T-cell (primary cell): ENCODE measurements around the gene ZNF785. TPM values are rescaled to one million over a fixed set of nuclear protein-coding genes. Genes with fewer than 3 reads are reported as not detected.

ENCODE experiments used
- ATAC-seq, 4 experiments: fragments of 200-7000 bp in 3 of 4; fragments of 150-1000 bp in 1 of 4; cut with Tn5 transposase; replicated peaks in 1 of 4; 1 replicate in 3 of 4; 2 replicates in 1 of 4; pipeline ENCODE4 v1.10.0; 2021; ENCODE audit warnings: moderate library complexity in 3 of 4, mild to moderate bottlenecking in 2 of 4, moderate number of reproducible peaks in 1 of 4
- CTCF ChIA-PET, 2 donors: fragments of 300-600 bp; sonication (Branson Sonifier 250); formaldehyde crosslinking; loops; one replicate each; lab custom pipeline; 2022; ENCODE audit warnings: antibody characterized with exemption in 2 of 2; lab: Charles Lee
- POLR2A ChIA-PET, 2 donors: fragments of 300-600 bp; sonication (Branson Sonifier 250); formaldehyde crosslinking; loops; one replicate each; lab custom pipeline; 2022; ENCODE audit warnings: antibody characterized with exemption in 2 of 2; lab: Charles Lee
- DNase-seq, 35 experiments: peaks; one replicate each; pipeline versions ENCODE4 v3.0.0 to v3.0.0-alpha.2; 2013 to 2023
- H3K27ac ChIP-seq: one replicate; pipeline ENCODE4 v1.5.1; 2013; ENCODE audit warnings: low read length
- H3K27me3 ChIP-seq, 2 experiments: replicated peaks in 1 of 2; 1 replicate in 1 of 2; 2 replicates in 1 of 2; pipeline versions ENCODE4 v1.6.1 to v1.7.0; 2013; ENCODE audit warnings: low read length in 1 of 2, mixed read lengths in 1 of 2; ENCODE audit not compliant: control insufficient read depth in 2 of 2, insufficient read depth in 2 of 2; ENCODE audit errors: extremely low read depth in 1 of 2
- H3K36me3 ChIP-seq, 2 donors: 1 replicate in 1 of 2; 2 replicates in 1 of 2; pipeline versions ENCODE4 v1.6.1 to v1.7.0; 2013; ENCODE audit warnings: low read length in 1 of 2; ENCODE audit not compliant: control insufficient read depth in 2 of 2, insufficient read depth in 1 of 2; ENCODE audit errors: extremely low read depth in 1 of 2
- H3K4me1 ChIP-seq, 2 experiments: 1 replicate in 1 of 2; 2 replicates in 1 of 2; pipeline versions ENCODE4 v1.6.1 to v1.7.0; 2013; ENCODE audit warnings: low read length in 2 of 2, mixed read lengths in 1 of 2; ENCODE audit not compliant: insufficient read depth in 2 of 2, control insufficient read depth in 1 of 2; ENCODE audit errors: extremely low read depth in 1 of 2
- H3K4me3 ChIP-seq, 2 donors: 1 replicate in 1 of 2; 2 replicates in 1 of 2; pipeline versions ENCODE4 v1.5.1 to v1.7.0; 2013; ENCODE audit warnings: mild to moderate bottlenecking in 2 of 2, low read length in 1 of 2, moderate library complexity in 1 of 2; ENCODE audit not compliant: control insufficient read depth in 1 of 2; ENCODE audit errors: extremely low read depth in 1 of 2
- H3K9me3 ChIP-seq: 2 replicates; pipeline ENCODE4 v1.7.0; 2013
- H3K27ac Mint-ChIP-seq, 2 donors: one replicate each; pipeline ENCODE4 v1.8.0; 2020 to 2021; ENCODE audit warnings: mild to moderate bottlenecking in 2 of 2, mixed read lengths in 2 of 2
- H3K27me3 Mint-ChIP-seq, 2 donors: one replicate each; pipeline ENCODE4 v1.8.0; 2021 to 2022; ENCODE audit warnings: mixed read lengths in 2 of 2
- H3K36me3 Mint-ChIP-seq: one replicate; pipeline ENCODE4 v1.8.0; 2021; ENCODE audit warnings: mixed read lengths
- H3K4me1 Mint-ChIP-seq, 3 donors: one replicate each; pipeline ENCODE4 v1.8.0; 2020 to 2022; ENCODE audit warnings: mixed read lengths in 3 of 3, mild to moderate bottlenecking in 1 of 3
- H3K4me3 Mint-ChIP-seq, 3 donors: one replicate each; pipeline ENCODE4 v1.8.0; 2020 to 2022; ENCODE audit warnings: mild to moderate bottlenecking in 3 of 3, mixed read lengths in 3 of 3, moderate library complexity in 3 of 3
- H3K9me3 Mint-ChIP-seq, 3 donors: one replicate each; pipeline ENCODE4 v1.8.0; 2020 to 2022; ENCODE audit warnings: mixed read lengths in 3 of 3
- WGBS: methylation state at CpG from one replicate; pipeline ENCODE4 v1.1.5; 2013; ENCODE audit warnings: missing lambda C conversion rate; ENCODE audit not compliant: insufficient coverage; 5-methylcytosine and 5-hydroxymethylcytosine counted together
- total RNA-seq, 35 experiments: library from RNA in 6 of 35; stranded (reverse) in 6 of 35; fragments of 120-200 nt in 1 of 35; gene quantifications; one replicate each; pipeline versions ENCODE4 v1.2.1 to v1.2.4 and lab custom pipeline; 2013 to 2026

ZNF785 gene
- total RNA-seq, 5 donors from 2014 or later (not counting 1 experiment from before 2014, with no cell fraction given): 11.7 to 30.9 (median 26.6) TPM

DNA sequence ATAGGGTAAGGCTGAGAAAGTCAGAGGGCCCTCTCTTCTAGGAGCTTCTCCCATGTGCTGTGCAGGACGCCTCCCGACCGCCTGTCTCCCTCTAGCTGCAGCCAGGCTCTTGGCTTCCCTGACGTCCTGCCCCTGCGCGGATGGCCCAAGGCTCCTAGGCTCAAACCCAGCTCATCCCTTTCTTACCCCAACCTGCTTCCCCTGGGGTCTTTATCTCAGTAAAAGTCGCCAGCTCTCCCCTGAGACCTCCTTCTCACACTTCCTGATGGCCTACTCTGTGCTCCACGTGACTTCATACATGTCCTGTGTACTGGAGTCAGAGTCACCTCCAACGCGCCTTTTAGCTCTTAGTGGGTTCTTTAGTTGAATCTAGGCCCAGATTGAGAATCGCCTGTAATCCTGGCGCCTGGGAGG is 49.7 kb downstream of the ZNF785 start:
- peaks cover 7 to 36% of the 10 kb centered on the region in 2 experiments for H3K4me1 ChIP-seq
- H3K9me3 ChIP-seq: no peaks in the 10 kb centered on the region
- peak overlapping the region; percentile 97 for H3K27ac ChIP-seq
- ChIA-PET POLR2A (interaction anchor here (0.6 to 2.1 kb wide), 6 partner anchors 16 to 121 kb away, joined by 3 to 11 read pairs (median 6); partner anchors contain the start of gene ZNF688 (in 1 of the 2)), CTCF (interaction anchor here (0.5 to 3.7 kb wide), 17 partner anchors 16 to 126 kb away, joined by 3 to 46 read pairs (median 5); partner anchors contain the start of genes DCTPP1 (in 2 of the 2), ZNF688 (in 1 of the 2), ZNF689 (in 1 of the 2) and ZNF764 (in 1 of the 2))
- H3K36me3 ChIP-seq: peaks cover 3 to 20% of the 10 kb centered on the region in 2 donors
- peak overlapping the region; percentile 83 to 97 for H3K4me3 ChIP-seq
- DNase-seq: peak in 30 of 35 experiments; percentile 28 to 76 (median 44)
- Mint-ChIP-seq H3K4me3 (peak overlapping the region; percentile 92 to 100 (median 97)), H3K27ac (peak overlapping the region; percentile 95 to 99), H3K9me3 (no peaks in the 10 kb centered on the region), H3K36me3 (peaks cover 3% of the 10 kb centered on the region), H3K27me3 (no peaks in the 10 kb centered on the region), H3K4me1 (peaks cover 29 to 34% (median 30%) of the 10 kb centered on the region in 3 donors)
- WGBS: 1% methylated on average over 10 of the region's 12 CpGs
- ATAC-seq: peak; percentile 60 to 65 (median 62)
- H3K27me3 ChIP-seq: no peaks in the 10 kb centered on the region

DNA sequence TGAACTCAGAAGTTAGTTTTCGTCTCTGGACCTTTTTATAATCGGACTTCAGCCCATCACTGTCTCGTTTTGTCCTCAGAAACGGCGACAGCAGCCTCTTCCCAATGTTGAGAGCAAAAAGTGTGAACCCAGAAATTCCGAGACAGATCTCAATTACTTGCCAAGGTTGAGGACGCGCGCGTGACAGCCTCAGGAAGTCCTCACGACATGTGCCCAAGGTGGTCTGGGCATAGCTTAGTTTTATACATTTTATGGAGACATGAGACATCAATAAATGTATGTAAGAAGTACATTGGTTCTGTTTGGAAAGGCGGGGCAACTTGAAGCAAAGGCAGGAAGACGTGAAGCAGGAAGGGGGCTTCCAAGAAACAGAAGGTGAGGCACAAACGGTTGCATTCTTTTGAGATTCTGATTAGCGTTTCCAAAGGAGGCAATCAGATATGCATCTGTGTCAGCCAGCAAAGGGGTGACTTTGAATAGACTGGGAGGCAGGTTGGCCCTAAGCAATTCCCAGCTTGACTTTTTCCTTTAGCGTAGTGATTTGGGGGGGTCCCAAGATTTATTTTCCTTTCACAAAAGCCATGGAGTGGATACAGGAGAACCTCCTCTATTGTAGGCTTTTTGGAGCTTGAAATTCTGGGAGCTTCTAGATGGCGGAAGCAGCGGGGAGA is 50.3 kb downstream of the ZNF785 start:
- peak in 11 of 35 experiments; percentile 8 to 68 (median 30) for DNase-seq
- peak; percentile 35 to 42 (median 36) for ATAC-seq
- Histone ChIP-seq H3K27me3 (no peaks in the 10 kb centered on the region), H3K4me1 (peaks cover 7 to 42% of the 10 kb centered on the region in 2 experiments), H3K4me3 (peak overlapping the region; percentile 83 to 97), H3K27ac (peak overlapping the region; percentile 97), H3K36me3 (peaks cover 3 to 23% of the 10 kb centered on the region in 2 donors), H3K9me3 (no peaks in the 10 kb centered on the region)
- WGBS: 2% methylated on average over 15 of the region's 18 CpGs
- Mint-ChIP-seq H3K27me3 (no peaks in the 10 kb centered on the region), H3K4me3 (peak overlapping the region; percentile 92 to 100 (median 97)), H3K4me1 (peaks cover 30 to 36% (median 31%) of the 10 kb centered on the region in 3 donors), H3K9me3 (no peaks in the 10 kb centered on the region), H3K27ac (peak overlapping the region; percentile 95 to 99), H3K36me3 (peaks cover 3% of the 10 kb centered on the region)
- ChIA-PET POLR2A (interaction anchor here (0.6 to 2.1 kb wide), 7 partner anchors 17 to 99 kb away, joined by 3 to 11 read pairs (median 6); partner anchors contain the start of genes ZNF688 (in 1 of the 2) and ZNF764 (in 1 of the 2)), CTCF (interaction anchor here (0.5 to 3.7 kb wide), 17 partner anchors 16 to 126 kb away, joined by 3 to 46 read pairs (median 5); partner anchors contain the start of genes DCTPP1 (in 2 of the 2), ZNF688 (in 1 of the 2), ZNF689 (in 1 of the 2) and ZNF764 (in 1 of the 2))

DNA sequence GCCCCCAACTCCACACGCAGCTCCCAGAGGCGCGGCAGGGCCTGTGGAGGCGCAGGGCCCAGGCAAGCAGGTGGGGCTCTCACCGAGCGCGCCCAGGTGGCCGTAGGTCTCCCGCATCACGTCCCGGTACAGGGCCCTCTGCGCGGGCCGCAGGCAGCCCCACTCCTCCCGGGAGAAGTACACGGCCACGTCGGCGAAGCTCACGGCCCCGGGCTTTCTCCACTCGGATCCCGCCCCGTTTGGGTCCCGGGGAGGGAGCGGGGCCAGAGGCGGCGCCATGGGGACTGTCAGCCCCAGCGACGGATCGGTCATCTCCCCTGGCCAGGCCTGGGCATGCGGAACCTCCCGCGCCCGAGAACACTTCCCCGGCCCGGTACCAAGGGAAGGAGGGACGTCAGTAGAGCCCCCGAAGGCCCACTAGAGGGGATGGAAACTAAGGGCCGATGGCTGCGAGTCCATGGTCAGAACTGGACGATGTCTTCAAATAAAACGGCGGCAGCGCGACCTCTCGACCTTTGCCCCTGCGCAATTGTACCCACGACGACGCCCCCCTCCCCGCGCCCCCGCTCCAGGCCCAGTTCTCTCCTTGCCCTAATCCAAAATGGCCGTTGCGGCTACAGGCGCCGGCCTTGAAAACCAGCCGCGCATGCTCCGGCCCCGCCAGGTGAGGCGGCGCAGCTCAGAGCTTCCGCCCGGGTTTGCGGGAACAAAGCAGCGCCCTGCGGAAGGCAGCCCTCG is 51.0 kb downstream of the ZNF785 start, which contains the start of gene ZNF747:
ZNF747 (minus strand) TSS at position 491 of the 738 bp plus-strand sequence; CDS start at position 312, 179 bp downstream.
- Histone ChIP-seq H3K4me1 (peaks cover 7 to 48% of the 10 kb centered on the region in 2 experiments), H3K27ac (peak within 1 kb of the TSS; percentile 97), H3K36me3 (peaks cover 3 to 23% of the 10 kb centered on the region in 2 donors), H3K4me3 (peak within 1 kb of the TSS; percentile 83 to 97), H3K27me3 (no peaks in the 10 kb centered on the region), H3K9me3 (no peaks in the 10 kb centered on the region)
- CTCF ChIA-PET: interaction anchor here (0.6 to 3.7 kb wide), 11 partner anchors 17 to 117 kb away, joined by 4 to 46 read pairs (median 6); partner anchors contain the start of genes DCTPP1 (in 1 of the 2), ZNF688 (in 1 of the 2), ZNF689 (in 1 of the 2) and ZNF764 (in 1 of the 2)
- Mint-ChIP-seq H3K27me3 (no peaks in the 10 kb centered on the region), H3K4me1 (peaks cover 30 to 42% (median 35%) of the 10 kb centered on the region in 3 donors), H3K36me3 (peaks cover 3% of the 10 kb centered on the region), H3K4me3 (peak within 1 kb of the TSS; percentile 92 to 100 (median 97)), H3K27ac (peak within 1 kb of the TSS; percentile 95 to 99), H3K9me3 (no peaks in the 10 kb centered on the region)
- WGBS: under 1% methylated on average over 68 of the region's 70 CpGs
- peak; percentile 81 to 84 (median 82) for ATAC-seq
- POLR2A ChIA-PET: interaction anchor here (0.5 to 2.1 kb wide), 6 partner anchors 17 to 100 kb away, joined by 3 to 11 read pairs (median 6); partner anchors contain the start of genes ZNF688 (in 1 of the 2) and ZNF764 (in 1 of the 2)
- peak; percentile 83 to 95 (median 90) for DNase-seq

DNA sequence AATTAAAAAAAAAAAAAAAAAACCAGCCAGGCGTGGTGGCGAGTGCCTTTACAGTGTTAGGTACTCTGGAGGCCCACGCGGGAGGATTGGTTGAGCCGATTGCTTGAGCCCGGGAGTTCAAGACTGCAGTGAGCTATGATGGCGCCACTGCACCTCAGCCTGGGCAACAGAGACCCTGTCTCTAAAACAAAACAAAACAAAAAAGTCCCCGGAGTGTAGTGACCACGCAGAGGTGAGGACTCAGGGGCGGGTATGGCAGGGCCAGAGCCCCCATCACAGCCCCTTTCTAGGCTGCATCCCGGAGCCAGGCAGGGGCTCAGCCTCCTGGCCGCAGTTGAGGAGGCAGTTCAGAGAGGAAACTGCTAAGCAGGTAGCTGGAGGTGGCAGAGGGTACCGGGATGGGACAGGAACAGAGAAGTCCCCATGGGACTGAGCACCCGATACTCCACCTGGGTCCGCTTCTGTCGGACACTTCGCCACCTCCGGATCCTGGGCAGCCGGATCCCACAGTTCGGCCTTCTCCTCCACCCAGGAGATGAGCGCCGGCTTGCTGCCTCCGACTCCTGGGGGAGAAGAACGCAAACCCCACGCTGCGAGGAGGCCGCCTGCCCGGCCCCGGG is 51.6 kb downstream of the ZNF785 start:
- H3K4me3 ChIP-seq: peak overlapping the region; percentile 83 to 97
- H3K4me3 Mint-ChIP-seq: peak overlapping the region; percentile 92 to 100 (median 97)
- no peaks in the 10 kb centered on the region for H3K9me3 Mint-ChIP-seq
- H3K9me3 ChIP-seq: no peaks in the 10 kb centered on the region
- CTCF ChIA-PET: interaction anchor here (0.6 to 3.7 kb wide), 8 partner anchors 18 to 104 kb away, joined by 4 to 46 read pairs (median 8); partner anchors contain the start of genes DCTPP1 (in 1 of the 2), ZNF688 (in 1 of the 2) and ZNF764 (in 1 of the 2)
- peak overlapping the region; percentile 87 to 91 for H3K27ac Mint-ChIP-seq
- peaks cover 7 to 48% of the 10 kb centered on the region in 2 experiments for H3K4me1 ChIP-seq
- peaks cover 30 to 47% (median 40%) of the 10 kb centered on the region in 3 donors for H3K4me1 Mint-ChIP-seq
- DNase-seq: peak in 2 of 35 experiments; percentile 9 to 11
- POLR2A ChIA-PET: interaction anchor here (0.5 to 1.1 kb wide), 4 partner anchors 18 to 236 kb away, joined by 3 to 7 read pairs (median 4); partner anchors contain the start of gene ZNF764 (in 1 of the 2)
- H3K27ac ChIP-seq: peak overlapping the region; percentile 97
- peaks cover 3% of the 10 kb centered on the region for H3K36me3 Mint-ChIP-seq
- 12% methylated on average over 24 of the region's 29 CpGs for WGBS
- ATAC-seq: peak in 2 of 4 experiments; percentile 0 to 1
- peaks cover 3 to 23% of the 10 kb centered on the region in 2 donors for H3K36me3 ChIP-seq
- no peaks in the 10 kb centered on the region for H3K27me3 ChIP-seq
- no peaks in the 10 kb centered on the region for H3K27me3 Mint-ChIP-seq

DNA sequence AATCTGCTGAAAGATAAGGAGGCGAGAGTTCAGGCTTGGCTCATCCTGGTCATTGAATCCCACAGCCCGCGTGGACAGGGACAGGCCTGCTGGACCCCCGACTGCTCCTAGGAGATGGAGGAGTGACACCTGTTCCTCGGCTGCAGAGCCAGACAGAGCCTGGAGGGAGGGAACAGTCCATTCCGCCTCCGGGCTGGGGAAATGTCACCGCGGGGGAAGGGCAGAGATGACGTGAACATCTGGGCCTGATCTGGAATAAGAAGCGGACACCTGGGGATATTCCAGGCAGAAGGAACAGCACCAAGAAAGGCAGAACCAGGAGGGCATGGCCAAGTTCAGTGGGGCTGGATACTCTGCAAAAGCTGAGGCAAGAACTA is 52.4 kb downstream of the ZNF785 start:
- peaks cover 3 to 23% of the 10 kb centered on the region in 2 donors for H3K36me3 ChIP-seq
- Mint-ChIP-seq H3K27ac (peak overlapping the region; percentile 46 to 84), H3K36me3 (peaks cover 3% of the 10 kb centered on the region), H3K27me3 (no peaks in the 10 kb centered on the region), H3K4me3 (peak overlapping the region; percentile 68 to 100 (median 75)), H3K4me1 (peaks cover 30 to 52% (median 44%) of the 10 kb centered on the region in 3 donors), H3K9me3 (no peaks in the 10 kb centered on the region)
- no peaks in the 10 kb centered on the region for H3K27me3 ChIP-seq
- ATAC-seq (no peak), DNase-seq (no peak)
- H3K4me3 ChIP-seq: no peak overlapping the region
- 98% methylated on average over 11 of the region's 11 CpGs for WGBS
- H3K9me3 ChIP-seq: no peaks in the 10 kb centered on the region
- no peak overlapping the region for H3K27ac ChIP-seq
- POLR2A ChIA-PET: interaction anchor here in 1 of 2 donors (0.5 to 0.6 kb wide), 2 partner anchors 53 to 236 kb away, joined by 4 read pairs; no protein-coding TSS in a partner anchor
- CTCF ChIA-PET: interaction anchor here in 1 of 2 donors (0.6 kb wide), 1 partner anchor 19 kb away, joined by 4 read pairs; no protein-coding TSS in a partner anchor
- H3K4me1 ChIP-seq: peaks cover 7 to 48% of the 10 kb centered on the region in 2 experiments
